Stimulated activated CD4-positive, alpha-beta T cell treated with anti-CD3 and anti-CD28 coated beads, TNF-alpha, amount 100 ng/mL, for 4 hours (primary cell): ENCODE measurements around the gene EME2.

Experiments used
- DNase-seq, 3 experiments: peaks; one replicate each; pipeline ENCODE4 v3.0.0-alpha.2; 2020; ENCODE audit warnings: low read depth in 3 of 3

EME2 gene

GRCh38 chr16:1745181-1745899 is 27.3 kb upstream of the EME2 start:
- DNase-seq, result no peak

GRCh38 chr16:1745900-1746692 is 26.5 kb upstream of the EME2 start:
- DNase-seq, result no peak

- DNase-seq, result no peak
These were observed 25.9 kb upstream of the EME2 start for GRCh38 chr16:1746693-1747195.

GRCh38 chr16:1747934-1748333 is 24.7 kb upstream of the EME2 start:
- no peak for DNase-seq

GRCh38 chr16:1749152-1750117 is 23.2 kb upstream of the EME2 start:
- no peak for DNase-seq

GRCh38 chr16:1751946-1752345 is 20.7 kb upstream of the EME2 start:
- DNase-seq, result no peak

- no peak for DNase-seq
These were observed 19.8 kb upstream of the EME2 start for GRCh38 chr16:1752853-1753252.

- DNase-seq, result no peak
These were observed 18.4 kb upstream of the EME2 start for GRCh38 chr16:1754204-1754603.

- DNase-seq, result no peak
These were observed 14.7 kb upstream of the EME2 start for GRCh38 chr16:1757714-1758461.

GRCh38 chr16:1758923-1759322 is 13.7 kb upstream of the EME2 start:
- no peak for DNase-seq

- no peak for DNase-seq
These were observed 13.1 kb upstream of the EME2 start for GRCh38 chr16:1759511-1759910.

GRCh38 chr16:1760911-1761310 is 11.7 kb upstream of the EME2 start:
- DNase-seq, result no peak

GRCh38 chr16:1761751-1762150 is 10.9 kb upstream of the EME2 start:
- no peak for DNase-seq

GRCh38 chr16:1762196-1762878 is 10.3 kb upstream of the EME2 start:
- no peak for DNase-seq

- no peak for DNase-seq
These were observed 9.6 kb upstream of the EME2 start for GRCh38 chr16:1762879-1763520.

- DNase-seq, result no peak
These were observed 8.8 kb upstream of the EME2 start for GRCh38 chr16:1763521-1764511.

- DNase-seq, result no peak
These were observed 7.6 kb upstream of the EME2 start for GRCh38 chr16:1764971-1765370.

GRCh38 chr16:1765826-1766225 is 6.8 kb upstream of the EME2 start:
- no peak for DNase-seq

GRCh38 chr16:1766231-1766630 is 6.4 kb upstream of the EME2 start:
- no peak for DNase-seq
